Measurements from ENCODE around the gene SGIP1.
"Not testable (repeated sequence)": the region's sequence is repeated elsewhere in the genome, so short reads cannot be mapped to it uniquely, and the experiment has no call there.

Gene SGIP1

DNA sequence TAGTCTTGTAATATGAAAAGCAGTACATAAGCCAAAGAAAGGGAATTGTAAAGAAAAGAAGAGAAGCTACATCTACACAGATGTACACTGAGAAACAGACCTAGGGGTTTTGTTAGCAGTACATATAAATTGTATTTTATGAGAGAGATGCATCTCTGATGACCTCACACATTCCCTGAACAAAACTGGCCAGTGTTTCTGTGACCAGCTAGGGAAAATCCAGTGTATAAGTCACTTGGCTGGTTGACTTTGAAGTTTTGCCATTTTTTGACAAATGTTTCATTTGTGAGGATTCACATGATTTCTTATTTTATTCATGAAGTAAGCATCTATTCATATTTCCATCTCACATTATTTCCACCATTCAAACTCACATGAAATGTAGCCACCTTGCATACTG lies 190.0 kb downstream of the SGIP1 start:
- DNase-seq, result no peak
- intact Hi-C loops (cut with DNase I), result loop anchor here (10.0 kb wide), 2 partner anchors 269 to 469 kb away; no protein-coding TSS in a partner anchor

DNA sequence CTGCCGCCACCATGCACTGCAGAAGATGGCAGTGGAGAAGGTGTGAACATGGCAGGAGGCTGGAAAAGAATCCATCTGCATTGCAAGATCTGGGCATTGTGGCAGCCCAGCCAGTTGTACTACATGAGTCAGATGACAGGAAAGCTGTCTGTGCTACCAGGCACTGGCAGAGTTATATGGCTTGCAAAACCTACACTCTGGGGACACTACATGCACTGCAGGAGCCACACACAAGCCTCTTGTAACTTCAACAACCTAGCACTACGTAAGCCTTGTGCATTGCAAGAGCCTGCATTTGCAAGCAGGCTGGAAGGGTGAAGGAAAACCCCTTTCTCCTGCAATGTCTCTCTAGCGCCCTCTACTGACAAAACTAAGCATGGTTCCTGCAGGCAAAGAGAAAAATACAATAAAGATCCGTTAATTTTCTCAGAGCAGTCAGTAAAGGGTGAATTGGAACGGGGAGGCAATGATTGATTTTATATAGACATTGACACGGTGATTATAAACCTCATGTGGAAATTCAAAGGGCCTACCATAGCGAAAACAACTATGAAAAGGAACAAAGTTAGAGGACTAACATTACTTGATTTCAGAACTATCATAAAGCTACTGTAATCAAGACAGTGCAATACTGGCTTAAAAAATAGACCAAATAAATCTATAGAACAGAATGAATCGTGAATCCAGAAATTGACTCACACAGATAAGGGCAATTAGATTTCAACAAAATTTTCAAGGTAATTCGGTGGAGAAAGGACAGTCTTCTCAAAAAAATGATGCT lies 192.1 kb downstream of the SGIP1 start:
- intact Hi-C loops (cut with DNase I), result loop anchor here (10.0 kb wide), 2 partner anchors 271 to 471 kb away; no protein-coding TSS in a partner anchor
- DNase-seq, result peak in 5 of 10 donors; percentile 24 to 81 (median 36)

DNA sequence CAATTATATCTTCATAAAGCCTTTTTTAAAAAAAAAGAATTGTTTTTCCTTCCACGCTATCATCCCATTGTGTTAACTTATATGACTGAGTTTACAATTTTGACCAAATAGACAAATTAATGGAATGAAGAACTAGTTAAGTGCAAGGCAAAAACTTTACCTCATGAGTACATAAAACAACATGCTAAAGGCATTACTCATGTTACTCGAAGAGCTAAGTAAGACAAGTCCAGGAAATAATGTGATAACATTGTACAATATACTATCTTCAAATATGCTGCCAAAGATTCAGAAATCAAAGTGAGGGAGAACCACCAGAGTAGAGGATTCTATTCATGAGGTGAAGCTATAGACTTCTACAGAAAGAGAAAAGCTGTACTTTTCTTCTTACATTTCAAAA lies 194.1 kb downstream of the SGIP1 start:
- intact Hi-C loops (cut with DNase I), result loop anchor here (10.0 kb wide), 2 partner anchors 273 to 473 kb away; no protein-coding TSS in a partner anchor
- DNase-seq, result no peak

DNA sequence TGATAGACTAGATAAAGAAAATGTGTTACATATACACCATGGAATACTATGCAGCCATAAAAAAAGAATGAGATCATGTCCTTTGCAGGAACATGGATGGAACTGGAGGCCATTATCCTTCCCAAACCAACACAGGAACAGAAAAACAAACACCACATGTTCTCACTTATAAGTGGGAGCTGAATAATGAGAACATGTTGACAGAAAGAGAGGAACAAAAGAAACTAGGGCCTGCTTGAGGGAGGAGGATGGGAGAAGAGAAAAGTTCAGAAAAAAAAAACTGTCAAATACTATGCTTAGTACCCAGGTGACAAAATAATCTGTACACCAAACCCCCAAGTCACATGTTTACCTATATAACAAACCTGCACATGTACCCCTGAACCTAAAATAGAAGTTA lies 194.8 kb downstream of the SGIP1 start:
- intact Hi-C loops (cut with DNase I), result loop anchor here (10.0 kb wide), 2 partner anchors 274 to 474 kb away; no protein-coding TSS in a partner anchor
- DNase-seq, result not testable (repeated sequence)

DNA sequence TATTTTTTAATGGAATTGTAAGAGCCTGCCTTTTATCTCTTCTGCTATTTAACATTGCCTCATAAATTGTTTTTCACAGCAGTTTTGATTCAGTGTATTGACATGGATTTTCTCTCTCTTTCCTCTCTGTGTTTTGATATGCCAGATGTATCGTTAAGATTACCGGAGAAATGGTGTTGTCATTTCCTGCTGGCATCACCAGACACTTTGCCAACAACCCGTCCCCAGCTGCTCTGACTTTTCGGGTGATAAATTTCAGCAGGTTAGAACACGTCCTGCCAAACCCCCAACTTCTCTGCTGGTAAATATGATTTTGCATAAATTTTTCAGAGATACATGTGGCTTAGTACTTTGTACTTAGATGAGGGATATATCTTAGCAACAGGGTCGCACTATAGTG lies 195.2 kb downstream of the SGIP1 start:
- intact Hi-C loops (cut with DNase I), result loop anchor here (10.0 kb wide), 2 partner anchors 274 to 474 kb away; no protein-coding TSS in a partner anchor
- no peak for DNase-seq

DNA sequence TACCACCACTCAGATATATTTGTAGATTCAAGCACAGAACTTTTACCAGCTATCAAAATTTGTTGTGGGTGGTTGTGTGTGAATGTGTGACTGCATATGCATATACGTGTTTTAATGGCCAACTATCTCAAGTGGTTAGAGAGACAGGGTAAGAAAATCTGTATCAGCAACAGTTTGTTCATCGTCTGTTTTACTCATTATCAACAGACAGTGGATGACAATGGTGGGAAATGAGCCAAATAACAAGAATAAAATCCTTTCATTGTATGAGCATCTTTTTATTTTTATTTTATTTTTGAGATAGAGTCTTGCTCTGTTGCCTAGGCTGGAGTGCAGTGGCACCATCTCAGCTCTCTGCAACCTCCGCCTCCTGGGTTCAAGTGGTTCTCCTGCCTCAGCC lies 195.6 kb downstream of the SGIP1 start:
- intact Hi-C loops (cut with DNase I), result loop anchor here (10.0 kb wide), 2 partner anchors 275 to 475 kb away; no protein-coding TSS in a partner anchor
- DNase-seq, result no peak

DNA sequence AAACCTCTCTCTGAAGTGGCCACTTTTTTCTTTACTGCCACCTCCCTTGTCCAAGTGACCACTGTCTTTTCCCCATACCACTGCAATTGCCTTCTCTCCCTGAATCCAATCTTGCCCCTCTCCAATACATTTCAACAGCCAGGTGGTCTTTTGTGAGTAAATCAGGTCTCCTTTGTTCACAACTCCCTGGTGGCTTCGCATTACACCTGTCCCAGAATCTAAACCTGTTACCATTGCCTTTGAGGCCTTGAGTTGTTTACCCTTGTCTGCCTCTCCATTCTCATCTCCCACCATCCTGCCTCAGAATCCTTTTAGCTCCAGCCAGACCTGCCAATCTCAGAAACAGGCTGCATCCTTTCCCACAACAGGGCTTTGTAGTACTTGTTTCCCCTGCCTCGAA lies 196.5 kb downstream of the SGIP1 start:
- intact Hi-C loops (cut with DNase I), result no loop called here
- no peak for DNase-seq

DNA sequence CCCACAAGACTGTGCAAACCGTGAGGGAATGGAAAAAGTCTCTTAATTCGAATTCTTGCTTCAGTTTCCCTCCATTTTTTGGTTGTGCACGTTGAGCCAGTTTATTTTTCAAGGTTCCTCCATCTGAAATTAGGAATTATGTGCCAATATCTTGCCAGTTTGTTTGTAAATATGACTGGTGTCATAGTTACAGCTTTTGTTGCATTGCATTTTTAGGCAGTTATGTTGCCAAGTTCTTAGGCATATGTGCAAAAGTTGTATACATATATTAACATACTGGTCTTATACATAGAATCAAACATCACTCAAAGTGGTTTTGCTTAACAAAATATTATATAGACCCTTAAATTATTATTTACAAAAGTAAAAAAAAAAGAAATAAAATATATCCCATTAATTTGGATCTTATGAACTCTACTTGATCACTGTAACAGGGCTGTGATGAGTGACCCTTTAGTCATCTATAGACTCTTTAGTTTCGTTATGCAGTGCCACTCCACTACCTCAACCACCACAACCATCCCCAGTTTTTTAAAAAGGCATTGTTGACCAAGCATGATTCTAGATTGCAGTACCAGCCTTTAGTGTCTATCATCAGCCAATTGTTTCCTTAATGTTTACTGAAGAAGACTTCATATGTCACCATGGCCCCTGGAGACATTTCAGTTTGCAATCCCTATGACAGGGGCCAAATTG lies 197.4 kb downstream of the SGIP1 start:
- intact Hi-C loops (cut with DNase I), result no loop called here
- DNase-seq, result no peak

DNA sequence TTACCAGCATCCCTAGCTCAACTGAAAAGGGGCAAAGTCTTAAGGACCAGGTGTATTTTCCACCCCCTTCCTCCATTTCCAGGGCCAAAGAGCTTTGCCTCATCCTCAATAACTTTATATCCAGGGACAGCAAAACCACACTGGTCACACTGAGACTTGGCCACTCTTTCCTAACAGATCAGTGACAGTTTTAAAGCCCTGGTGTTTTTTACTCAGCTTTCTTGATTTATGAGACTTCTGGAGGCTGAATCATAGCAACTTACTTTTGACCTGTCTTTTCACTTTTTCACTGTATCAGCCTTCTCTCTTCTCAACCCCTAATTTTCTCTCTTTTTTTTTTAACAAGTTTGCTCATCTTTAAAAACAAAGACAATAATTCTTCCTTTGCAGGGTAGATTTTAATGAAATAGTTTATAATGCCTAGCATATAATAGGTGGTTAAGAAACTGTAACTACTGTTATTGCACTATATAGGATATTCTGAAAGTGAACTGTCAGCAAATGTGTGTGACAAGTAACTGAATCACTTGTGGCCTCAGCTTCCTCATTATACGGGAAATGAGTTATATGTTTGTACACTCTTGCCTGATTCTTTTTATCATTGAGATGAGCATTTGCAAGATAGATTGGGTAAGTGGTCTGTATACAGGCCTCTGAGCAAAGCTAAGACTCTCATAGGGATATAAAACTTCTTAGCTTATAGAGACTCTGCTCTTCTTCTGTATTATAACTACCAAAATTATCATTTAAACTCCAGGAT lies 198.6 kb downstream of the SGIP1 start:
- no peak for DNase-seq
- intact Hi-C loops (cut with DNase I), result no loop called here

DNA sequence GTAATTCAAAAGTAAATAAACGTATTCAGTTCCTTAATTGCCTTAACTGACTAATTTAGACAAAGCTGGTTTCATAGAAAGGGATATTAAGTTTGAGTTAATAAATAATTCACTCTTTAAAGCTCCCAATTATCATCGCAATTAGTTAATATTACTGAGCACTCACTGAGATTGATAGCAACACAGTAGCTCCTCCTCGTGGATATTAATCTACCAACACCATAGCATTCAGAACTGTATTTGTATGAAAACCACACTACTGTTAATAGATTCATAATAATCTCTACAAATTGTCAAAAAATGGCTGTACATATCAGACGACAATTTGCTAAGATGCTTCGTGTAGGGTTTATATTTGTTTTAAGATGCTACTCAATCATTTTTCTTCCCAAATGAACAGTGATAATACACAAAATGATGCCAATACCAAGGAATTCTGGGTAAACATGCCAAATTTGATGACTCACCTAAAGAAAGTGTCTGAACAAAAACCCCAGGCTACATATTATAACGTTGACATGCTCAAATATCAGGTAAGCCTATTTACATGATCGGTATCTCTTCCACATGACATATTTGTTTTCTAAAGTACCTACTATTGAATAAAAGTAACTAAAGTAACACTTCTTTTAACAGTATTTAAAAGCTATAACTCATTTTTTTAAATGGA lies 199.5 kb downstream of the SGIP1 start:
- DNase-seq, result no peak
- intact Hi-C loops (cut with DNase I), result no loop called here

DNA sequence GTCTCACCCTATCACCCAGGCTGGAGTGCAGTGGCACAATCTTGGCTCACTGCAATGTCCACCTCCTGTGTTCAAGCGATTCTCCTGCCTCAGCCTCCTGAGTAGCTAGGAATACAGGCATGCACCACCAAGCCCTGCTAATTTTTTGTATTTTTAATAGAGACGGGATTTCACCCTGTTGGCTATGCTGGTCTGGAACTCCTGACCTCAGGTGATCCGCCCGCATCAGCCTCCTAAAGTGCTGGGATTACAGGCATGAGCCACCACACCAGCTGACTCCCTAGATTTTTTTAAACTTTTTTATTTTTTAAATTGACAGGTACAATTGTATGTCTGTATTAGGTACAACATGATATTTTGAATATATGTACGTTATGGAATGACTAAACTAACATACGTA lies 200.6 kb downstream of the SGIP1 start:
- intact Hi-C loops (cut with DNase I); DNase-seq: not testable (repeated sequence)

DNA sequence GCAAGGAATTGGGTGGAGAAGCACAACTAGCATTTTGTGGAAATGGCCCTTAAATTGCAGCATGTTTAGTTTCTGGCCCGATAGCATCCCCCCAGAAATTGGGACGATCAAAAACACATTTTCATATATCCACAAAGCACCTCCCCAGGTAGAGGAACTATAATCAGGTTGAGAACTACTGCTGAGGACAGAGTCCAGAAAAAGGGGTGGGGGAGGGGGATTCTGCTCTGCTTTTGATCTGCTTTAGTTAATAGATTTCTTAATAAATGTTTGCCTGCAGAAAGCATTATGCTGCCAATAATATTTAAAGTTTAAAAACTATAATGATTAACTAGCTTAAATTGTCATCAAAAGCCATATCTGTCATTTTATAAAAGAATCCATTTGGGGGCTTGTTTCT lies 203.9 kb downstream of the SGIP1 start:
- no peak for DNase-seq
- intact Hi-C loops (cut with DNase I), result no loop called here

DNA sequence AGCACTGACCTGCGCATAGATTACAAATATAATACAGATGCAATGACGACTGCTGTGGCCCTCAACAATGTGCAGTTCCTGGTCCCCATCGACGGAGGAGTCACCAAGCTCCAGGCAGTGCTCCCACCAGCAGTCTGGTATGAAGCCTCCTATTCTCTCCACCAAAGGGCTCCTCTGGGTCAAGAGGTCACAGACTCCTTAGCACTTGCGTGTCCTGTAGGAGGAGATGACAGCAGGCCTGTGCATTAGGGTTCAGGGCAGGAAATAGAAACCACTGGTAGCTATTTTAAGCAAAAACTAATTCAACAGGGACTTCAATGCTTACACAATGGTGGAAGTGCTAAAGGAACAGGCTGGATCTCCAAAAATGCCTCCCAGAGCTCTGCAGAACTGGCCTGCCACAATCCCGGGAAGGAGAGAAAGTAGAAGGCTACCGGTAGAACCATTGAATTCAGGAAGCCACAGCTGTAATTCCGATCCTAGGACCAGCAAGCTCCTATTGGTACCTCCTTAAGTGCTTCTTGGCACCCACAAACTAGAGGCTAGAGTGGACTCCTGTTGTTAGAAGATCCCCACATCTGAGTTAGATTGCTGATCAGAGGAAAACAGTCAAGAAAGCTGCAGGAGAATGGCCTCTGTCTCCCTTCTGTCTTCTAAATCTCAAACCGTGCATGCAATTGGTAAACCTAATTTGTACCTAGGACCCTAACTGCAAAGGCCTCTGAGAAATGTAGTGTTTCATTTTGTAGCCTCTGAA lies 205.6 kb downstream of the SGIP1 start:
- DNase-seq, result no peak
- intact Hi-C loops (cut with DNase I), result no loop called here

DNA sequence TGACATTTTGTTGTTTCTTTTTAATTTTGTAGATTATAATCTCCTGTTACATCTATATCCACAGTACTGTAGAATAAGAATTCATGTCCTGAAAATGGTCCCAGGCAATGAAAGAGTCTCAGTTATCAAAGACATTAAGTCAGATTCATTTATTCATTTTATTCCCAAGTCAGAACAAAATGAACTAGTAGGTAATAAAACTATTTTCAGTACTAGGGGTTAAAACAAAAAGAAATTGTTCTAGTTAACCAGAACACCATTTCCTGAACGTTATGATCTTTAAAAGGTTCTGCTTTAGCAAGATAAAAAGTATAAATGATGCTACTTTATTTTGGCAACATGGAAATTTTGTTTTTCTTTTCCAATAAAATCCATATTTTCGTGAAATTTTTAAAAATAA lies 211.5 kb downstream of the SGIP1 start:
- intact Hi-C loops (cut with DNase I), result no loop called here
- DNase-seq, result no peak

DNA sequence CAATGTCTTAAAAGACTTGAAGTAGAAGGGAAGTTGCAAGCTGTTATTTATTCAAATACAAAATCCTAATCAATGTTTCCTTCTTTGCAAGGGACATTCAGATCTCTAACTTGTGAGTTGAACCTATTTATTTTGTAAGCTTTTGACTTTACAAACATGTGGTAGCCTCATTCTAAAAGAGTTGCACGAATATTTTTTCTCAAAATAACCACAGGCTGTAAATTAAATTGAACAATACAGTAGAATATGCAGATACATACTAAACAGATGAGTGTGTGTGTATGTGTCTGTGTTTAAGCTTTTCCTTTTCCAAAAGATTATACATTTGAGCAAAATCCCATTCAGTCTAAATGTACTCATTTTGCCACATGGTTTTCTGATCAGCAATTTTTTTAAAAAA lies 213.5 kb downstream of the SGIP1 start:
- intact Hi-C loops (cut with DNase I), result no loop called here
- no peak for DNase-seq

DNA sequence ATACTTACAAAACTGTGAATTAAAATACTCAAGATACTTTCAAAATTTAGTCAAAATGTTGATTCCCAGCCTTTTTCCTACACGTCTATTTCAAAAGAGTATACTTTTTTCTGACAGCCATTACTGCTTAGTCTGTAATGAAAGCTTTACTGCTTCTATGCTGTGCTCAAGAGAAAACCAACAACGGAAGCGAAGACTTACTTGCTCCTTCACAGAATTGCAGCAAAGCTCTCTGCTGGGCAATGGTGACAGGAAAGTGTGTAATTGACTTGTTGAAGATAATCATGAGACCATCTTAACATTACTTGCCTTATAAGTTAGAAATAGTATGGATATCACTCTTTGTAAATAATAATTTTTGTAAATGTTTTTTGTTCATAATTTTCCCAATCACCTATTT lies 216.6 kb downstream of the SGIP1 start:
- no peak for DNase-seq
- intact Hi-C loops (cut with DNase I), result no loop called here

DNA sequence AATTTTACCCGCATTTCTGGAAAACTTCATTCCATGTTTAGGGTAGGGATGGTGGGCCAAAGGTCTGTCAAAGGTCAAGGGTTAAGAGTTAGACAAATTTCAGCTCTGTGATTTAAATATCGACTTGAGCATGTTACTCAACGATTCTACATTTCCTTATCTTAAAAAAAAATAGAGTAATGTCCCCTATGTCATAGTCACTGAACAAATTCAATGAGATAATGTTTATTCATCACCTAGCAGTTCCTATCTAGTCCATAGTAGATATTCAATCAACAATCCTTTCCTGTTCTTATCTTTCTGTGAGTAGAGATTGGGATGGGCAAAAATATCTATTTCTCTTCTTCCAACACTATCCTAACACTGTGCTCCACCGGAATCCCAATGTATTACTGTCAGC lies 217.2 kb downstream of the SGIP1 start:
- intact Hi-C loops (cut with DNase I), result no loop called here
- no peak for DNase-seq

DNA sequence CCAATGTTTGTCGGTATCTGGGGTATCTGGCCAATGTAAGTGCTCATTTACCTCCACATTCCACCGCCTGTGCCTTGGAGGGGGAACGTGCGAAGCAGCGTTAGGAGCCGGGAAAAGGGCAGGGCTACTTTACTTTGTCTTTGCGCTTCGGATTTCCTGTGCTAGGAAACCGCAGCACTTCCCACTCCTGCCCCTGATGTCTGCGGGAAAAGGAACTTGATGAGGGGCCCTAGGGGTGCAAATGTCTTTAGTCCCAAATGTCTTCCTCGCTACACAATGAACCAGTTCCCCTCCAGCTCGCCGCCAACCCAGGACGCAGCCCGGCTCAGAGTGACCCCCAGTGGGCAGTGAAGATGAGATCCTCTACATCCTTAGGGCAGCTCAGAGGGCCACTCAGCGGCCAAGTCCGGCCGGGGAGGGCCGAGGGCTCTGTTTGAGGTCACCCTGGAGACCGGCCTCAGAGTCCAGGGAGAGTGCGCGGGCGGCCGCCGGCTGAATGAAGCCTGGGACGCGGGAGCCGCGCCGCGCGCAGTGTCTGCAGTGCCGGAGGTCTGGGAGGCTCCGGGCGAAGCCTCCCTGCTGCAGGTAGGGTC lies 218.1 kb downstream of the SGIP1 start, which contains the start of gene DYNLT5:
DYNLT5 (plus strand) TSS at position 460 of the 593 bp plus-strand sequence. CDS start 2,200 bp downstream, outside the sequence.
- intact Hi-C loops (cut with DNase I), result no loop called here
- DNase-seq, result peak; percentile 32 to 92 (median 60)
